CD4-positive, alpha-beta T cell (primary cell): ENCODE data around the gene KCNMA1. TPM values are rescaled to one million over a fixed set of nuclear protein-coding genes. Genes with fewer than 3 reads are reported as not detected.

Experiments
- ATAC-seq: fragments of 200-7000 bp; cut with Tn5 transposase; one replicate; pipeline ENCODE4 v1.10.0; 2022; ENCODE audit warnings: mild to moderate bottlenecking; ENCODE audit not compliant: poor library complexity
- CTCF ChIA-PET: fragments of 350-600 bp; sonication (Branson Sonifier 250); formaldehyde crosslinking; loops from one replicate; lab custom pipeline; 2021; ENCODE audit warnings: antibody characterized with exemption, inconsistent platforms; lab: Charles Lee
- POLR2A ChIA-PET: fragments of 350-600 bp; sonication (Branson Sonifier 250); formaldehyde crosslinking; loops from one replicate; lab custom pipeline; 2021; ENCODE audit warnings: antibody characterized with exemption, inconsistent platforms; lab: Charles Lee
- DNase-seq, 14 experiments: peaks; one replicate each; pipeline ENCODE4 v3.0.0-alpha.2; 2013 to 2020; ENCODE audit warnings: mixed read lengths in 2 of 14
- H3K27ac ChIP-seq, 2 donors: one replicate each; pipeline versions ENCODE4 v1.5.1 to v1.7.0; 2013; ENCODE audit warnings: low read length in 2 of 2, low read depth in 1 of 2, mild to moderate bottlenecking in 1 of 2
- H3K27me3 ChIP-seq, 2 experiments: 1 replicate in 1 of 2; 2 replicates in 1 of 2; pipeline versions ENCODE4 v1.6.1 to v1.7.0; 2013; ENCODE audit warnings: low read length in 2 of 2, control low read depth in 1 of 2, mild to moderate bottlenecking in 1 of 2, moderate library complexity in 1 of 2; ENCODE audit not compliant: insufficient read depth in 2 of 2, control insufficient read depth in 1 of 2
- H3K36me3 ChIP-seq: one replicate; pipeline ENCODE4 v1.6.1; 2013; ENCODE audit warnings: low read length, control low read depth; ENCODE audit not compliant: insufficient read depth
- H3K4me1 ChIP-seq: one replicate; pipeline ENCODE4 v1.6.1; 2013; ENCODE audit warnings: low read length, control low read depth; ENCODE audit not compliant: insufficient read depth
- H3K4me3 ChIP-seq: one replicate; pipeline ENCODE4 v1.5.1; 2013; ENCODE audit warnings: mild to moderate bottlenecking, low read length, moderate library complexity
- H3K9me3 ChIP-seq, 2 experiments: 1 replicate in 1 of 2; 2 replicates in 1 of 2; pipeline versions ENCODE4 v1.6.1 to v1.7.0; 2013; ENCODE audit warnings: low read length in 2 of 2, mild to moderate bottlenecking in 2 of 2, control low read depth in 1 of 2, moderate library complexity in 1 of 2; ENCODE audit not compliant: control insufficient read depth in 1 of 2, insufficient read depth in 1 of 2
- H3K27ac Mint-ChIP-seq: one replicate; pipeline ENCODE4 v1.8.0; 2020; ENCODE audit warnings: mixed read lengths
- H3K27me3 Mint-ChIP-seq: one replicate; pipeline ENCODE4 v1.8.0; 2021; ENCODE audit warnings: mixed read lengths
- H3K36me3 Mint-ChIP-seq: one replicate; pipeline ENCODE4 v1.8.0; 2021; ENCODE audit warnings: low read depth, mixed read lengths
- H3K4me1 Mint-ChIP-seq: one replicate; pipeline ENCODE4 v1.8.0; 2021; ENCODE audit warnings: low read depth, mixed read lengths
- H3K4me3 Mint-ChIP-seq: one replicate; pipeline ENCODE4 v1.8.0; 2020; ENCODE audit warnings: mild to moderate bottlenecking, mixed read lengths
- H3K9me3 Mint-ChIP-seq: one replicate; pipeline ENCODE4 v1.8.0; 2020; ENCODE audit warnings: mixed read lengths
- intact Hi-C, 2 experiments: fragments of 100-400 bp; cut with DNase I in 1 of 2; cut with micrococcal nuclease in 1 of 2; formaldehyde crosslinking; loops; one replicate each; pipeline versions ENCODE4 v1.15.1 to v1.9.0; 2023 to 2025; cut with DNase I, micrococcal nuclease
- total RNA-seq, 174 experiments: library from RNA in 2 of 174; stranded (reverse) in 2 of 174; gene quantifications; one replicate each; pipeline ENCODE4 v1.2.3 and lab custom pipeline; 2021 to 2026
- TF ChIP-seq, protein P1 (sequence below): fragments of 200-600 bp; IDR thresholded peaks from one replicate; pipeline ENCODE4 v1.8.0; 2022; ENCODE audit warnings: antibody characterized with exemption, mild to moderate bottlenecking

The KCNMA1 gene
- total RNA-seq, 2 experiments from 2014 or later = not detected

DNA sequence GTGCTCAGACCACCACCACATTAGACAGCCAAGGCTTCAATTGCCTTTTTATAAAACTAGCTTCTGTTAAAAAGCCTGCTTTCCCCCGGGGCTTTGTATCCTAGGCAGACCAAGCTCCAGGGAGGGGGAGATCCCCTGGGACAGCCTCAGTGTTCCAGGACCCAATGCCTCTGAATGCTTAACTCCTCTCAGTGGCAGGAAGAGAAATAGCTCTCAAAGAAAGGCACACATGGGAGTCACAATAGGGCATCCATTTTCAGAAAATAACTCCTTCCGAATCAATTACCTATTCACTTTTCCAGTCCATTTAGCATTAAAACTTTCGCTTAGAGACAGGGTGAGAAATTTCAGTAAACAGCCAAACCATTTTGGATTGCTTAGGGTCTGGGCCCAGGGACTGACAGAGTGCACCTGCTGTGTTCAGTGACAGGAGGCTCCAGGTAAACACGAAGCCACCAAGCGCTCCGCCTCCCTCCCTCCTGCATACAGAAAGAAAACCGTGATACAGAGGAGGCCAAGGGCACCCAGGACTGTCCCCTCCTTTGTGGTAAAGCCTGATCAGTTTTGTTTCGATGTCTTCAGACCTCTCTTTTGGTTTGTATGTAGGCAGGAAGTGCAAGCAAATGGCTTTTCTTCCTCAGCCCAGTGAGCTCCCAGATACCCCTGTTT, 599.7 kb downstream of the KCNMA1 start:
- Histone ChIP-seq H3K4me1 (peaks cover 7% of the 10 kb centered on the region), H3K36me3 (no peaks in the 10 kb centered on the region), H3K9me3 (no peaks in the 10 kb centered on the region), H3K27me3 (no peaks in the 10 kb centered on the region), H3K27ac (no peak overlapping the region), H3K4me3 (no peak overlapping the region)
- peaks cover 25% of the 10 kb centered on the region for H3K4me1 Mint-ChIP-seq
- peaks cover 6% of the 10 kb centered on the region for H3K27me3 Mint-ChIP-seq
- H3K36me3 Mint-ChIP-seq = no peaks in the 10 kb centered on the region
- ChIA-PET POLR2A (no interaction called here), CTCF (no interaction called here)
- H3K9me3 Mint-ChIP-seq = no peaks in the 10 kb centered on the region
- ATAC-seq (no peak), DNase-seq (no peak)
- no peak overlapping the region for H3K4me3 Mint-ChIP-seq
- TF ChIP-seq, protein P1, sequence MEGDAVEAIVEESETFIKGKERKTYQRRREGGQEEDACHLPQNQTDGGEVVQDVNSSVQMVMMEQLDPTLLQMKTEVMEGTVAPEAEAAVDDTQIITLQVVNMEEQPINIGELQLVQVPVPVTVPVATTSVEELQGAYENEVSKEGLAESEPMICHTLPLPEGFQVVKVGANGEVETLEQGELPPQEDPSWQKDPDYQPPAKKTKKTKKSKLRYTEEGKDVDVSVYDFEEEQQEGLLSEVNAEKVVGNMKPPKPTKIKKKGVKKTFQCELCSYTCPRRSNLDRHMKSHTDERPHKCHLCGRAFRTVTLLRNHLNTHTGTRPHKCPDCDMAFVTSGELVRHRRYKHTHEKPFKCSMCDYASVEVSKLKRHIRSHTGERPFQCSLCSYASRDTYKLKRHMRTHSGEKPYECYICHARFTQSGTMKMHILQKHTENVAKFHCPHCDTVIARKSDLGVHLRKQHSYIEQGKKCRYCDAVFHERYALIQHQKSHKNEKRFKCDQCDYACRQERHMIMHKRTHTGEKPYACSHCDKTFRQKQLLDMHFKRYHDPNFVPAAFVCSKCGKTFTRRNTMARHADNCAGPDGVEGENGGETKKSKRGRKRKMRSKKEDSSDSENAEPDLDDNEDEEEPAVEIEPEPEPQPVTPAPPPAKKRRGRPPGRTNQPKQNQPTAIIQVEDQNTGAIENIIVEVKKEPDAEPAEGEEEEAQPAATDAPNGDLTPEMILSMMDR = no peak
- H3K27ac Mint-ChIP-seq = peak overlapping the region; percentile 33
- intact Hi-C loops = no loop called here

DNA sequence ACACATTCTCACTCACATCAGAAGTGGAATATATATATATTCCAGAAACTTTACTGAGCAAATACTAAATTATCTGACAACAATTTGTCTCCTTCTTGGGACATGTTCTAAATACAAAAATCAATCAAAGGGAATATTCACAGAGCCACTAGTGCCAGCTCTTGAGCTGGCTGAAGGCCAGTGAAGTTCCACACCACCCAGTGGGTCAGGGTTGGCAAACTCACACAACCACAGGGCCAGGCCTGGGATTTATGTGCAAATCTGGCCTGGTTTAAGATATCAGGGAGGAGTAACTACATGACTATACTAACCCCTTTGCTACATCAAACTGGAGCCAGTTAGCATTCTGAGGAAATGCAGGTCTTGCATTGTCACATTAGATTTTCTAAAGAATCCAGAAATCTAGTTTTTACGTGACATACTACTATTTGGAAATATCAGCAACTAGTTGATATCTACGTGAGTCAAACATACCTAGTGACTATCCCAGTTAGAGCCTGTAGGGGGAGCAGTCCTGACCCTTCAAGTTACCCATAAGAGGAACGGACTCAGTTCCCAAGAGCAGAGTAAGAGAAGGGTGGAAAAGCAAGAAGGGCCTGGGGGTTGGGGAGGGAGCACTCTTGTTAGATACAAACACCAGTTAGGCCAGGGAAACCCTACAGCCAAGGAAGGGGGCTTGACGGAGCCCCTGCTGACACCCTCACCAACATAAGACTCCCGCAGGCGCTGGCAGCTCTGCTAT, 600.4 kb downstream of the KCNMA1 start:
- Mint-ChIP-seq H3K9me3 (no peaks in the 10 kb centered on the region), H3K27ac (no peak overlapping the region), H3K27me3 (peaks cover 6% of the 10 kb centered on the region), H3K36me3 (no peaks in the 10 kb centered on the region), H3K4me3 (no peak overlapping the region), H3K4me1 (peaks cover 25% of the 10 kb centered on the region)
- ChIA-PET POLR2A (no interaction called here), CTCF (no interaction called here)
- Histone ChIP-seq H3K36me3 (no peaks in the 10 kb centered on the region), H3K27me3 (no peaks in the 10 kb centered on the region), H3K4me1 (peaks cover 7% of the 10 kb centered on the region), H3K4me3 (no peak overlapping the region), H3K9me3 (no peaks in the 10 kb centered on the region), H3K27ac (no peak overlapping the region)
- intact Hi-C loops = no loop called here
- TF ChIP-seq, protein P1 = peak; percentile 22
- ATAC-seq (no peak), DNase-seq (peak in 2 of 14 experiments; percentile 10 to 23)

DNA sequence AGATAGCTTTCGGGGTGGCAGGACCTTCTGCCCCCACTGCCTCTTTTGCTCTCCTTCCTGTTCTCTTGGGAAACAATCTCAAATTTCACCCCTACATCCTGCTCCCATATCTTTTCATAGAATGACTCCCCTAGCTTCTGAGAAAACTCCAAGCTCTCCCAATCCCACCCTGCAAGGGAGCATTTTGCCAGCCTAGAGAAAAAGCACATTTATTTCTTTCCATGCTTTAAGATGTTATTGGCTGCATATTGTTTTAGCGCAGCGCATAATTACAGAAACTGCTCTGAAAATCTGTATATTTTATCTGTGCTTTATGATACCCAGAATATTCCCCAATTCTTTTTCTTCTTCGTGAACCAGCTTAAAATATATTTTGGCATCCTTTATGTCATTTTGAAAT, 601.3 kb downstream of the KCNMA1 start:
- CTCF ChIA-PET = no interaction called here

More for the DNA sequence above, 601.3 kb downstream of the KCNMA1 start:
- no peaks in the 10 kb centered on the region for H3K36me3 Mint-ChIP-seq
- DNase-seq (no peak), ATAC-seq (no peak)
- H3K27ac Mint-ChIP-seq = no peak overlapping the region
- no peak overlapping the region for H3K4me3 Mint-ChIP-seq
- intact Hi-C loops = no loop called here
- POLR2A ChIA-PET = no interaction called here
- H3K27me3 Mint-ChIP-seq = peaks cover 6% of the 10 kb centered on the region
- Histone ChIP-seq H3K4me1 (no peaks in the 10 kb centered on the region), H3K27ac (no peak overlapping the region), H3K36me3 (no peaks in the 10 kb centered on the region), H3K4me3 (no peak overlapping the region), H3K9me3 (no peaks in the 10 kb centered on the region), H3K27me3 (no peaks in the 10 kb centered on the region)
- no peaks in the 10 kb centered on the region for H3K9me3 Mint-ChIP-seq
- peaks cover 17% of the 10 kb centered on the region for H3K4me1 Mint-ChIP-seq
- TF ChIP-seq, protein P1 = no peak
